Muscle layer of colon (tissue), 2 donors: ENCODE results near the gene PERM1.
"Not testable (repeated sequence)": the region's sequence is repeated elsewhere in the genome, so short reads cannot be mapped to it uniquely, and the experiment has no call there.

Experiments used
- H3K27ac ChIP-seq: one replicate; pipeline ENCODE4 v1.7.0; 2013; ENCODE audit warnings: low read depth, mild to moderate bottlenecking, low read length, moderate library complexity
- H3K27me3 ChIP-seq, 2 donors: one replicate each; pipeline ENCODE4 v1.7.0; 2013; ENCODE audit warnings: low read length in 2 of 2, mild to moderate bottlenecking in 2 of 2; ENCODE audit not compliant: insufficient read depth in 2 of 2, control insufficient read depth in 1 of 2
- H3K36me3 ChIP-seq: one replicate; pipeline ENCODE4 v1.7.0; 2013; ENCODE audit warnings: mild to moderate bottlenecking, low read length; ENCODE audit not compliant: insufficient read depth
- H3K4me1 ChIP-seq: one replicate; pipeline ENCODE4 v1.7.0; 2013; ENCODE audit warnings: mild to moderate bottlenecking, low read length; ENCODE audit not compliant: insufficient read depth
- H3K4me3 ChIP-seq, 2 donors: one replicate each; pipeline ENCODE4 v1.7.0; 2013; ENCODE audit warnings: low read length in 2 of 2, low read depth in 1 of 2, mild to moderate bottlenecking in 1 of 2, moderate library complexity in 1 of 2
- H3K9ac ChIP-seq: one replicate; pipeline ENCODE4 v1.7.0; 2013; ENCODE audit warnings: low read length
- H3K9me3 ChIP-seq: one replicate; pipeline ENCODE4 v1.7.0; 2013; ENCODE audit warnings: mild to moderate bottlenecking, low read length
- donor health status: abdominal sarcoma.
- donor health status: Adenocarcinoma of cecum.

PERM1 gene

DNA sequence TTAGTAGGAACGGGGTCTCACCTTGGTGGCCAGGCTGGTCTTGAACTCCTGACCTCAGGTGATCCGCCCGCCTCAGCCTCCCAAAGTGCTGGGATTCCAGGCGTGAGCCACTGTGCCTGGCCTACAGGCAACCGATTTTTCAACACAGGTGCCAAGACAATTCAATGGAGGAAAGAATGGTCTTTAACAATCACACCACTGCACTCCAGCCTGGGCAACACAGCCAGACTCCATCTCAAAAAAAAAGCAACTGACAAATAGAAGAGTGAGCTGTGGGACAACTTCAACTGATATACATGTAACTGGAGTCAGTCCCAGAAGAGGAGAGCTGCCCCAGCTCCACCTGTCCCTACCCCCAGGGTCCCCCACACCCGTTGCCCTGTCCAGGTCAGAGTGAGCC lies 12.7 kb upstream of the PERM1 start:
- H3K9ac ChIP-seq, H3K9me3 ChIP-seq, H3K4me1 ChIP-seq, H3K4me3 ChIP-seq, H3K36me3 ChIP-seq, H3K27ac ChIP-seq: not testable (repeated sequence)
- H3K27me3 ChIP-seq, result peaks cover 0 to 12% of the 10 kb centered on the region in 2 donors

DNA sequence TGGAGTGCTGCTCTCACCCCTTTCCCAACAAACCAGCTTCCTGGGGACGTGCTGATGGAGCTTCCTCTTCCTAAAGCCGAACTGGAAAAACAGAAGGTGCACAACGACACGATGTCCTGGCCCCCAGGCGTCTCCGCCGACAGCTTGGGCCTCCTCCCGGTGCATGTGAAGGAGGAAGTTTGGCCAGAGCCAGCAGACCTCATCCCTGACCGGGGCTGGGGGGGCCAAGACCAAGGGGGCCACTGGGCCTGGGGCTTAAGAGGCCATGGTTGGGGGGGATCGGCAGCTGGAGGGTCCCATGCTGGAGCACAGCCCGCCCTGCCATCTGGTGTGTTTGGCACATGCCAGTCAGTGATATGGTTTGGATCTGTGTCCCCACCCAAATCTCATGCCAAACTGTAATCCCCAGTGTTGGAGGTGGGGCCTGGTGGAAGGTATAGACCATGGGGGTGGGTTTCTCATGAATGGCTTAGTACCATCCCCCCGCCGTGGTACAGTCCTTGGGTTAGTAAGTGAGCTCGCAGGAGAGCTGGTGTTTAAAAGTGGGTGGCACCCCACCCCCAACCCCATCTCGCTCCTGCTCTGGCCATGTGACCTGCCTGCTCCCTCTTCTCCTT lies 11.6 kb upstream of the PERM1 start:
- Histone ChIP-seq H3K4me1 (no peaks in the 10 kb centered on the region), H3K9ac (no peak overlapping the region), H3K9me3 (peaks cover 3% of the 10 kb centered on the region), H3K36me3 (no peaks in the 10 kb centered on the region), H3K27me3 (peaks cover 0 to 12% of the 10 kb centered on the region in 2 donors), H3K27ac (no peak overlapping the region), H3K4me3 (no peak overlapping the region)

DNA sequence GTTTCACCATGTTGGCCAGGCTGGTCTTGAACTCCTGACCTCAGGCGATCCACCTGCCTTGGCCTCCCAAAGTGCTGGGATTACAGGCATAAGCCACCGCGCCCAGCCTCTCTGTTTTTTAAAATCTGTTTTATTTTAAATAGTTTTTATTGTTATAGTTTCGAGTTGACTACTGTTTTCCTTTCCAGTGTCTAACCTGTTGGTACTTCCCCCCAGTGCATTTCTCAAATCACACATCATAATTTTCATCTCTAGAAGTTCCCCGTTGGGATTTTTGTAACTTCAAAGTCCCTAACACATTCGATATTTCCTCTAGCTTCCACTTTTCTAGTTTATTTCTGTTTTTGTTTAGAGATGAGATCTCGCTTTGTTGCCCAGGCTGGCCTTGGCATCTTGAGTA lies 10.5 kb upstream of the PERM1 start:
- no peak overlapping the region for H3K4me3 ChIP-seq
- H3K36me3 ChIP-seq, result no peaks in the 10 kb centered on the region
- H3K9ac ChIP-seq, result no peak overlapping the region
- no peaks in the 10 kb centered on the region for H3K4me1 ChIP-seq
- H3K27ac ChIP-seq, result no peak overlapping the region
- peaks cover 3% of the 10 kb centered on the region for H3K9me3 ChIP-seq
- peaks cover 0 to under 1% of the 10 kb centered on the region in 2 donors for H3K27me3 ChIP-seq

DNA sequence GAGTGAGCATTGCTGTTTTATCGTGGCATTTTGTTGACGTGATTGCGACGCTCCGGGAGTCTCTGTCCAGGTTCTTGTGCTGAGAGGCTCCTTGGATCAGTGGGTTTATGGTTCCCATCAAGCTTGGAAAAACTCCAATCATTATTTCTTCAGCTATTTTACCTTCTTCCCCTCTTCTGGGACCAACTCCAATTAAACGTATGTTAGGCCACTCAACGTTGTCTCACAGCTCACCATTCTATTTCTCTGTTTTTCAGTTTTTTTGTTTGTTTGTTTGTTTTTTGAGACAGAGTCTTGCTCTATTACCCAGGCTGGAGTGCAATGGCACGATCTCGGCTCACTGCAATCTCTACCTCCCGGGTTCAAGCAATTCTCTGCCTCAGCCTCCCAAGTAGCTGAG lies 10.0 kb upstream of the PERM1 start:
- H3K9ac ChIP-seq, result no peak overlapping the region
- no peak overlapping the region for H3K27ac ChIP-seq
- H3K27me3 ChIP-seq, result no peaks in the 10 kb centered on the region
- no peaks in the 10 kb centered on the region for H3K4me1 ChIP-seq
- H3K4me3 ChIP-seq, result no peak overlapping the region
- no peaks in the 10 kb centered on the region for H3K36me3 ChIP-seq
- H3K9me3 ChIP-seq, result peaks cover 3% of the 10 kb centered on the region

DNA sequence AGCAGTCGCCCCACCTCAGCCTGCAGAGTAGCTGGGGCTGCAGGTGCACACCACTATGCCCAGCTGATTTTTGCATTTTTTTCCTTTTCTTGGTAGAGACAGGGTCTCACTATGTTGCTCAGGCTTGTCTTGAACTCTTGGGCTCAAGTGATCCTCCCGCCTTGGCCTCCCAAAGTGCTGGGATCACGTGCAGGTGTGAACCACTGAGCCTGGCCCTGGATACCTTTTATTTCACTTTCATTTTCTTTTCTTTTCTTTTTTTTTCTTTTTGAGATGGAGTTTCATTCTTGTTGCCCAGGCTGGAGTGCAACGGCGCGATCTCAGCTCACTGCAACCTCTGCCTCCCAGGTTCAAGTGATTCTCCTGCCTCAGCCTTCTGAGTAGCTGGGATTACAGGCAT lies 9.4 kb upstream of the PERM1 start:
- not testable (repeated sequence) for H3K4me3 ChIP-seq, H3K27me3 ChIP-seq, H3K27ac ChIP-seq, H3K9ac ChIP-seq, H3K4me1 ChIP-seq, H3K9me3 ChIP-seq, H3K36me3 ChIP-seq

DNA sequence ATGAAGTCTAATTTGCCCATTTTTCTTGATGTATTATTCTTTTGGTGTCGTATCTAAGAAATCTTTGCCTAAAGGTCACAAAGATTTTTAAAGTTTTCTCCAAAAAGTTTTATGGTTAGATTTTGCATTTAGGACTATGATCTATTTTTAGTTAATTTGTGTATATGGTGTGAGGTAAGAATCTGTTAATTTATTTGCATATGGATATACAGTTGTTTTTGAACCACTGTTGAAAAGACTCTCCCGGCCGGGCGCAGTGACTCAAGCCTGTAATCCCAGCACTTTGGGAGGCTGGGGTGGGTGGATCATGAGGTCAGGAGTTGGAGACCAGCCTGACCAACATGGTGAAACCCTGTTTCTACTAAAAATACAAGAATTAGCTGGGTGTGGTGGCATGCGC lies 6.2 kb upstream of the PERM1 start:
- not testable (repeated sequence) for H3K36me3 ChIP-seq, H3K9me3 ChIP-seq, H3K4me3 ChIP-seq, H3K4me1 ChIP-seq, H3K27me3 ChIP-seq, H3K27ac ChIP-seq, H3K9ac ChIP-seq

DNA sequence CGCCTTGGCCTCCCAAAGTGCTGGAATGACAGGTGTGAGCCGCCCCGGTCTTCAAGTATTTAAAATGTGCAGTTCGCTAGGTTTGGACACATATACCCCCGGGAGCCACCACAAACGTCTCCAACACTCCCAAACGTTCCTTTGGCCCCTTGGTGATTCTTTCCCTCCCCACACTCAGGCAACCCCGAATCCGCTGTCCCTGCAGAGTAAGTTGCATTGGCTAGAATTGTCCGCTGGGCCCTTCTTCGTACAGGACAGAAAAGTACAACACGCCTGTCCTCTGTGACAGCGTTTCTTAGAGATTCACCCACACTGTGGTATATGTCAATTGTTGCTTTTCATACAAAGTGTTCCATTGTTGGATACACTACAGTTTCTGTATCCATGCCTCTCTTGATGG lies 3.2 kb upstream of the PERM1 start:
- H3K27ac ChIP-seq, result no peak overlapping the region
- peaks cover 0 to 17% of the 10 kb centered on the region in 2 donors for H3K27me3 ChIP-seq
- no peaks in the 10 kb centered on the region for H3K36me3 ChIP-seq
- H3K4me3 ChIP-seq, result no peak overlapping the region
- H3K9me3 ChIP-seq, result no peaks in the 10 kb centered on the region
- H3K9ac ChIP-seq, result no peak overlapping the region
- H3K4me1 ChIP-seq, result no peaks in the 10 kb centered on the region

DNA sequence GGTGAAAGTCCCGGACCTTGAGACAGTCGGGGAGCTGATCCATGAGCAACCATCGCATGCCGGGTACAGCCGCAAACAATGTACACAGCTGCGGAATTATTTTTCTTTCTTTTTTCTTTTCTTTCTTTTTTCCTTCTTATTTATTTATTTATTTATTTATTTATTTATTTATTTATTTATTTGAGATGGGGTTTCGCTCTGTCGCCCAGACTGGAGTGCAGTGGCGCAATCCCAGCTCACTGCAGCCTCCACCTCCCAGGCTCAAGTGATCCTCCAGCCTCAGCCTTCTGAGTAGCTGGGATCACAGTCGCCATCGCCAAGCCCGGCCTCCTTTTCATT lies 2.6 kb upstream of the PERM1 start:
- H3K36me3 ChIP-seq, result no peaks in the 10 kb centered on the region
- peaks cover 0 to 17% of the 10 kb centered on the region in 2 donors for H3K27me3 ChIP-seq
- H3K27ac ChIP-seq, result no peak overlapping the region
- H3K4me1 ChIP-seq, result no peaks in the 10 kb centered on the region
- H3K9me3 ChIP-seq, result no peaks in the 10 kb centered on the region
- no peak overlapping the region for H3K9ac ChIP-seq
- no peak overlapping the region for H3K4me3 ChIP-seq

DNA sequence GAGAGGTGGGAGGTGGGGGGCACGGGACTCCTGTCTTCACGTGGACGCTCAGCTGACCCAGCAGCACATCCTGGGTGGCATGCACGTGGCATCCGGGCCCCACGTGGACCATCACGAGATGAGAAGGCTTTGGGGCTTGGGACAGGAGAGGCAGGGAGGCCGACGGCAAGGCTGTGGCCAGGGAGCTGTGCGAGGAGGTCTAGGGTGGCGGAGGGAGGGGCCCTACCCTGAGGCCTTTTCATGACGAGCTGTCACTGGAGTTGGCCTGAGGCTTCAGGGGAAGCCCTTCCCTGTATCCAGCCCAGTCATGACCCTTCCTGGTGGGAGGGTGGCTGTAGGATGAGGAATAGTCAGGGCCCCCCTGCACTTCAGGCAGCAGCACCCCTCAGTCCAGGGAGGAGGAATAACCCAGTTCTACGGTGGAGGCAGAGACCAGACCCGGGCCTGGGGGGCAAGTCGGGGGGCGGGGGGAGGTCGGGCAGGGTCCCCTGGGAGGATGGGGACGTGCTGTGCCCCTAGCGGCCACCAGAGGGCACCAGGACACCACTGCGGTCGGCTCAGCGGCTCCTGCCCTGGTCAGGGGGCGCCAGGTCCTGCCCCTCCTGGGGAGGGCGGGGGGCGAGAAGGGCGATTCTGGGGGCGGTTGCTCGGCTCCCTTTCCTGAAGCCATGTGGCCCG lies 2.0 kb upstream of the PERM1 start:
- Histone ChIP-seq H3K9ac (no peak overlapping the region), H3K9me3 (no peaks in the 10 kb centered on the region), H3K4me1 (no peaks in the 10 kb centered on the region), H3K36me3 (no peaks in the 10 kb centered on the region), H3K27me3 (peaks cover 0 to 17% of the 10 kb centered on the region in 2 donors), H3K4me3 (no peak overlapping the region), H3K27ac (no peak overlapping the region)

DNA sequence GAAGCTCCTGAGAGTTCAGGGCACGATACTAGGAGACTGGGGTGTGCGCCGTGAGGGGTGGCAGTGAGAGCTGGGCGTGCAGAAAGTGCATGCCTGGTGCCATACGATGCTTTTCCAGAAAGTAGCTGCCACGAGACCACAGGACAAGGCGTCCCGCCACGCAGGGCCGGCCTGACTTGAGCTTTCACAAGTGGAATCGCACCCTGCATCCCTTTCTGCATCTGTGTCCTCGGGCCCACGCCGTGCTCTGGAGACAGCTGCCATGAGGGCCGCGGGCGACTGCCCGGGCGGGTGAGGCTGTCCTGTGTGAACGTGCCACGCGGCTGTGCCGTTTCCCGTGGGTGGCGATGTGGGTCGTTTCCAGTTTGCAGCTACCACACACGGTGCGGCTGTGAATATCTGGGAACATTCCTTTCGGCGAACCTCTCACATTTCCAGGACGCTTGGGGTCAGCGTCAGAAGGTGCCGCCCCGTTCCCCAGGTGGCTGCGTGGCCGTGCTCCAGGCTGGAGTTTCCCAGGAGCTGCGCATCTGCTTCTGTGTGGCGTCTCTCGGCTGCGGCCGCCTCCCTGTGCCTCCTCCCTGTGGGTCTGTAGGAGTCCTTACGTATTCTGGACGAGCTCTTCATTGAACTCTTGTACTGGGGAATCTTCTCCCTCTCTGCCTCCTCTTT lies 1.0 kb upstream of the PERM1 start:
- Histone ChIP-seq H3K9me3 (no peaks in the 10 kb centered on the region), H3K27me3 (peaks cover 0 to 17% of the 10 kb centered on the region in 2 donors), H3K4me3 (no peak overlapping the region), H3K27ac (no peak overlapping the region), H3K4me1 (no peaks in the 10 kb centered on the region), H3K36me3 (no peaks in the 10 kb centered on the region), H3K9ac (no peak overlapping the region)

DNA sequence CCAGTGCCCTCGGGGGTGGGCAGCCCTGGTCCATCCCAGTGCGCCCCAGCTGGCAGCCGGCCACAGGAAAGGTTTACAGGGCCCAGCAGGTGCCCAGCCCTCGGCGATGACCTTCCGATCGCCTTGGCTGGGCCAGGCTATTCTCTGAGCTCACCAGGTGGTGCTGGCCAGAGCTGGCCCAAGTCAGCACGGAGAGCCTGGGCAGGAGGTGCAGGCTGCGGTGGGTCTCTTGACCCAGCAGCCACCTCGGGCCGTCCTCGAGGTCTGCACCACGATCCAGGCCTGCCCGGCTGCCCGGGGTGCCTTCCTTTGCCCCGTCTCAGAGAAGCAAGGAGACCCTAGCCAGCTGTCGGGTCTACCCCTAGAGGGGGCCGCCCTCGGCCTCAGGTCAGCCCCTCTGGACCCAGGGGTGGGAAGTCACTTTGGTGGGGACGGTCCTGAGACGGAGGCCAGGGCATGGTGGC lies 370 bp downstream of the PERM1 start:
- H3K27me3 ChIP-seq, result peaks cover 0 to 17% of the 10 kb centered on the region in 2 donors
- H3K36me3 ChIP-seq, result no peaks in the 10 kb centered on the region
- H3K4me1 ChIP-seq, result no peaks in the 10 kb centered on the region
- H3K9me3 ChIP-seq, result no peaks in the 10 kb centered on the region
- H3K4me3 ChIP-seq, result no peak overlapping the region
- no peak overlapping the region for H3K27ac ChIP-seq
- H3K9ac ChIP-seq, result no peak overlapping the region
